SK-N-SH treated with all-trans-retinoic acid at 6 μM for 48 hours (cell line): ENCODE data around the gene DLGAP5.

Source experiments
- ARNTL ChIP-seq: fragments of 450-650 bp; formaldehyde crosslinking; IDR thresholded peaks from 2 replicates; pipeline ENCODE4 v1.5.0; 2020; ENCODE audit warnings: low read depth, mild to moderate bottlenecking, moderate library complexity, borderline replicate concordance
- BACH2 ChIP-seq: fragments of 250-450 bp; sonication (Bioruptor Pico); IDR thresholded peaks from 2 replicates; pipeline ENCODE4 v1.9.0; 2021; ENCODE audit warnings: mild to moderate bottlenecking, borderline replicate concordance
- CREB5 ChIP-seq: fragments of 250-450 bp; sonication (Bioruptor Pico); IDR thresholded peaks from 2 replicates; pipeline ENCODE4 v1.5.1; 2020; ENCODE audit warnings: low read depth, mild to moderate bottlenecking, moderate library complexity
- CSRNP3 ChIP-seq: fragments of 250-450 bp; sonication (Bioruptor Pico); IDR thresholded peaks from 2 replicates; pipeline ENCODE4 v1.5.1; 2021; ENCODE audit warnings: mild to moderate bottlenecking, moderate library complexity
- ISL1 ChIP-seq: fragments of 250-450 bp; sonication (Bioruptor Pico); IDR thresholded peaks from 2 replicates; pipeline ENCODE4 v2.1.2; 2022; ENCODE audit warnings: mild to moderate bottlenecking, moderate library complexity
- OSR1 ChIP-seq: fragments of 250-450 bp; sonication (Bioruptor Pico); IDR thresholded peaks from 2 replicates; pipeline ENCODE4 v1.8.0; 2022; ENCODE audit warnings: moderate library complexity, mild to moderate bottlenecking, inconsistent platforms
- PATZ1 ChIP-seq: fragments of 250-450 bp; sonication (Bioruptor Pico); IDR thresholded peaks from 2 replicates; pipeline ENCODE4 v1.8.0; 2020; ENCODE audit warnings: mild to moderate bottlenecking, moderate library complexity, borderline replicate concordance
- PPARA ChIP-seq: fragments of 250-450 bp; sonication (Bioruptor Pico); IDR thresholded peaks from 2 replicates; pipeline ENCODE4 v1.5.0; 2020; ENCODE audit warnings: mild to moderate bottlenecking, borderline replicate concordance
- SNAI2 ChIP-seq: fragments of 250-450 bp; sonication (Bioruptor Pico); IDR thresholded peaks from 2 replicates; pipeline ENCODE4 v1.5.0; 2020; ENCODE audit warnings: mild to moderate bottlenecking, moderate library complexity
- TSHZ2 ChIP-seq: fragments of 250-450 bp; sonication (Bioruptor Pico); IDR thresholded peaks from 2 replicates; pipeline ENCODE4 v1.5.0; 2020; ENCODE audit warnings: mild to moderate bottlenecking, moderate library complexity
- ZFP30 ChIP-seq: fragments of 450-650 bp; formaldehyde crosslinking; IDR thresholded peaks from 2 replicates; pipeline ENCODE4 v1.5.0; 2022; ENCODE audit warnings: mild to moderate bottlenecking, moderate library complexity
- ZNF565 ChIP-seq: fragments of 450-650 bp; formaldehyde crosslinking; conservative IDR thresholded peaks from 2 replicates; pipeline ENCODE4 v1.5.0; 2020; ENCODE audit warnings: low read depth, mild to moderate bottlenecking, moderate library complexity
- ZNF70 ChIP-seq: fragments of 450-650 bp; formaldehyde crosslinking; IDR thresholded peaks from 2 replicates; pipeline ENCODE4 v1.5.0; 2020; ENCODE audit warnings: mild to moderate bottlenecking, moderate library complexity
- ZNF8 ChIP-seq: fragments of 450-650 bp; formaldehyde crosslinking; IDR thresholded peaks from 2 replicates; pipeline ENCODE4 v1.5.0; 2020; ENCODE audit warnings: mild to moderate bottlenecking, moderate library complexity

GRCh38 chr14:55126932-55127459 is 64.4 kb downstream of the DLGAP5 start:
- no peak for TF ChIP-seq OSR1 (CRISPR knock-in tag)
- no peak for TF ChIP-seq SNAI2
- no peak for TF ChIP-seq CREB5
- TF ChIP-seq ZNF8 (CRISPR knock-in tag) = no peak
- no peak for TF ChIP-seq ARNTL (CRISPR knock-in tag)
- TF ChIP-seq ZNF565 (CRISPR knock-in tag) = no peak
- TF ChIP-seq PATZ1 = no peak
- no peak for TF ChIP-seq ZFP30
- no peak for TF ChIP-seq BACH2 (CRISPR knock-in tag)
- TF ChIP-seq ZNF70 (CRISPR knock-in tag) = no peak
- no peak for TF ChIP-seq PPARA
- TF ChIP-seq TSHZ2 (CRISPR knock-in tag) = no peak
- no peak for TF ChIP-seq ISL1
- TF ChIP-seq CSRNP3 (CRISPR knock-in tag) = no peak
